Kidney (tissue), 14 donors: Measurements from ENCODE around the gene PADI4. TPM values are rescaled to one million over a fixed set of nuclear protein-coding genes. Genes with fewer than 3 reads are reported as not detected.

Experiments used
- DNase-seq, 5 donors: peaks; one replicate each; pipeline ENCODE4 v3.0.0-alpha.2; 2013 to 2020
- FAIRE-seq: peaks from 2 replicates; lab custom pipeline; 2012; peaks lifted over from hg19 to GRCh38; lab: Jason Lieb, UNC
- H3K27ac ChIP-seq, 2 donors: one replicate each; pipeline ENCODE4 v1.7.0; 2013; ENCODE audit warnings: low read depth in 2 of 2, low read length in 2 of 2, inconsistent platforms in 1 of 2
- H3K27me3 ChIP-seq: one replicate; pipeline ENCODE4 v1.7.1; 2013; ENCODE audit warnings: low read length, inconsistent platforms; ENCODE audit not compliant: control insufficient read depth, insufficient read depth
- H3K36me3 ChIP-seq, 3 donors: one replicate each; pipeline versions ENCODE4 v1.7.0 to v1.7.1; 2013; ENCODE audit warnings: low read length in 3 of 3, control low read depth in 1 of 3, inconsistent platforms in 1 of 3; ENCODE audit not compliant: insufficient read depth in 3 of 3, control insufficient read depth in 2 of 3
- H3K4me1 ChIP-seq, 3 donors: one replicate each; pipeline versions ENCODE4 v1.7.0 to v1.7.1; 2013; ENCODE audit warnings: low read length in 3 of 3, inconsistent platforms in 1 of 3, low read depth in 1 of 3; ENCODE audit not compliant: control insufficient read depth in 2 of 3, insufficient read depth in 2 of 3
- H3K4me3 ChIP-seq, 3 donors: one replicate each; pipeline versions ENCODE4 v1.7.0 to v1.8.1; 2013; ENCODE audit warnings: low read length in 3 of 3, control low read depth in 1 of 3, inconsistent platforms in 1 of 3
- H3K9ac ChIP-seq, 3 donors: one replicate each; pipeline versions ENCODE4 v1.7.0 to v1.7.1; 2013; ENCODE audit warnings: low read length in 3 of 3, control low read depth in 1 of 3, inconsistent platforms in 1 of 3
- H3K9me3 ChIP-seq, 3 donors: one replicate each; pipeline versions ENCODE4 v1.7.0 to v1.7.1; 2013; ENCODE audit warnings: low read length in 3 of 3, control low read depth in 1 of 3, inconsistent platforms in 1 of 3; ENCODE audit not compliant: control insufficient read depth in 2 of 3, insufficient read depth in 1 of 3
- intact Hi-C: fragments of 100-400 bp; cut with DNase I; formaldehyde crosslinking; loops from one replicate; pipeline ENCODE4 v1.11.1; 2022
- polyA plus RNA-seq: library from polyadenylated mRNA; stranded (reverse); fragments of 350-450 nt; fragmentation: Illumina TruSeq; extraction: RNeasy Lipid Tissue Mini Kit (QIAGEN cat#74804); gene quantifications from one replicate; pipeline ENCODE4 v1.2.3, GENCODE V29; 2014; ENCODE audit warnings: low read depth, low replicate concordance; ENCODE audit not compliant: insufficient read depth
- total RNA-seq: library from RNA; stranded (reverse); fragmentation: NEBNext Ultra II Directional; extraction: Animal tissue kit (Norgen Biotek cat#: 25700); gene quantifications from one replicate; pipeline ENCODE4 v1.2.1, GENCODE V29; 2021
- TF ChIP-seq, protein P1 (sequence below): IDR thresholded peaks from 3 replicates; pipeline ENCODE4 v1.5.1; 2012; ENCODE audit warnings: mild to moderate bottlenecking, moderate library complexity, borderline replicate concordance; ENCODE audit not compliant: insufficient read depth; ENCODE audit errors: extremely low read depth
- donor health status: control.
- donor health status: control.
- donor health status: control.
- donor health status: control.
- donor health status: control.
- donor health status: DM: yes; HTN: yes; CAD: no.
- donor health status: Normal renal cell carcinoma (clear cell type).

The PADI4 gene
- total and polyA plus RNA-seq, 2 donors from 2014 or later: 0.35 TPM; not detected in 1

DNA sequence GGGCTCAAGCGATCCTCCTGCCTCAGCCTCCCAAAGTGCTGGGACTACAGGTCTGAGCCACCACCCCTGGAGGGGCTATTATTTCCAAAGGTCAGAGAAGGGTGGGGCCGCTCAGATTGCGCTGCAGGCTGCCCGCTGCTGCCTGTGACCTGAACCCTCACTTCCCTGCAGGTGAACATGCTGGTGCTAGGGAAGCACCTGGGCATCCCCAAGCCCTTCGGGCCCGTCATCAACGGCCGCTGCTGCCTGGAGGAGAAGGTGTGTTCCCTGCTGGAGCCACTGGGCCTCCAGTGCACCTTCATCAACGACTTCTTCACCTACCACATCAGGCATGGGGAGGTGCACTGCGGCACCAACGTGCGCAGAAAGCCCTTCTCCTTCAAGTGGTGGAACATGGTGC is 55.4 kb downstream of the PADI4 start:
- no peak overlapping the region for H3K27ac ChIP-seq
- intact Hi-C loops: no loop called here
- no peaks in the 10 kb centered on the region for H3K9me3 ChIP-seq
- H3K36me3 ChIP-seq: no peaks in the 10 kb centered on the region
- TF ChIP-seq, protein P1, sequence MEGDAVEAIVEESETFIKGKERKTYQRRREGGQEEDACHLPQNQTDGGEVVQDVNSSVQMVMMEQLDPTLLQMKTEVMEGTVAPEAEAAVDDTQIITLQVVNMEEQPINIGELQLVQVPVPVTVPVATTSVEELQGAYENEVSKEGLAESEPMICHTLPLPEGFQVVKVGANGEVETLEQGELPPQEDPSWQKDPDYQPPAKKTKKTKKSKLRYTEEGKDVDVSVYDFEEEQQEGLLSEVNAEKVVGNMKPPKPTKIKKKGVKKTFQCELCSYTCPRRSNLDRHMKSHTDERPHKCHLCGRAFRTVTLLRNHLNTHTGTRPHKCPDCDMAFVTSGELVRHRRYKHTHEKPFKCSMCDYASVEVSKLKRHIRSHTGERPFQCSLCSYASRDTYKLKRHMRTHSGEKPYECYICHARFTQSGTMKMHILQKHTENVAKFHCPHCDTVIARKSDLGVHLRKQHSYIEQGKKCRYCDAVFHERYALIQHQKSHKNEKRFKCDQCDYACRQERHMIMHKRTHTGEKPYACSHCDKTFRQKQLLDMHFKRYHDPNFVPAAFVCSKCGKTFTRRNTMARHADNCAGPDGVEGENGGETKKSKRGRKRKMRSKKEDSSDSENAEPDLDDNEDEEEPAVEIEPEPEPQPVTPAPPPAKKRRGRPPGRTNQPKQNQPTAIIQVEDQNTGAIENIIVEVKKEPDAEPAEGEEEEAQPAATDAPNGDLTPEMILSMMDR: no peak
- FAIRE-seq (no peak), DNase-seq (no peak)
- no peak overlapping the region for H3K4me3 ChIP-seq
- H3K9ac ChIP-seq: no peak overlapping the region
- no peaks in the 10 kb centered on the region for H3K27me3 ChIP-seq
- no peaks in the 10 kb centered on the region for H3K4me1 ChIP-seq

DNA sequence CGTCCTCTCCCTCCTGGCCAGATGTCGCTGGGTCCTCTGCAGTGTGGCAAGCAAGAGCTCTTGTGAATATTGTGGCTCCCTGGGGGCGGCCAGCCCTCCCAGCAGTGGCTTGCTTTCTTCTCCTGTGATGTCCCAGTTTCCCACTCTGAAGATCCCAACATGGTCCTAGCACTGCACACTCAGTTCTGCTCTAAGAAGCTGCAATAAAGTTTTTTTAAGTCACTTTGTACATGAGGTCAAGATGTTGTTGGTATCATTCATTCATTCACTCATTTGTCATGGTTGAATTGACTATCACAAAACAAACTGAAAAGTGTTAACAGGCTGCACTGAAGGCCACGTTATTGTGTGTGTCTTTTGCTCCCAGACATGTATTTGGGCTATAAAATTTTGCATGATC is 55.8 kb downstream of the PADI4 start:
- Histone ChIP-seq H3K9ac (no peak overlapping the region), H3K27me3 (no peaks in the 10 kb centered on the region), H3K36me3 (no peaks in the 10 kb centered on the region), H3K4me1 (no peaks in the 10 kb centered on the region), H3K4me3 (no peak overlapping the region), H3K9me3 (no peaks in the 10 kb centered on the region), H3K27ac (no peak overlapping the region)
- TF ChIP-seq, protein P1: no peak
- DNase-seq (no peak), FAIRE-seq (no peak)
- intact Hi-C loops: no loop called here

DNA sequence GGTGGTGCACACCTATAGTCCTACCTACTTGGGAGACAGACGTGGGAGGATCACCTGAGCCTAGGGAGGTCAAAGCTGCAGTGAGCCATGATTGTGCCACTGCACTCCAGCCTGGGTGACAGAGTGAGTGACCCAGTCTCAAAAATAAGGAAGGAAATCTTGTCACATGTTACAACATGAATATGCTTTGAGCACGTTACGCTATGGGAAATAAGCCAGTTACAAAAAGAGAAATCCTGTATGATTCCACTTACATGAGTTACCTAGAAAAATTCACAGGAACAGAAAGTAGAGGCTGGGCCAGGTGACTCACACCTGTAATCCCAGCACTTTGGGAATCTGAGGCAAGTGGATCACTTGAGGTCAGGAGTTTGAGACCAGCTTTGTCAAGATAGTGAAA is 57.3 kb downstream of the PADI4 start:
- intact Hi-C loops: no loop called here
- no peak for DNase-seq
- Histone ChIP-seq H3K9ac (no peak overlapping the region), H3K27ac (no peak overlapping the region), H3K27me3 (no peaks in the 10 kb centered on the region), H3K4me1 (no peaks in the 10 kb centered on the region), H3K9me3 (no peaks in the 10 kb centered on the region), H3K36me3 (no peaks in the 10 kb centered on the region), H3K4me3 (no peak overlapping the region)
- no peak for FAIRE-seq
- TF ChIP-seq, protein P1: no peak

DNA sequence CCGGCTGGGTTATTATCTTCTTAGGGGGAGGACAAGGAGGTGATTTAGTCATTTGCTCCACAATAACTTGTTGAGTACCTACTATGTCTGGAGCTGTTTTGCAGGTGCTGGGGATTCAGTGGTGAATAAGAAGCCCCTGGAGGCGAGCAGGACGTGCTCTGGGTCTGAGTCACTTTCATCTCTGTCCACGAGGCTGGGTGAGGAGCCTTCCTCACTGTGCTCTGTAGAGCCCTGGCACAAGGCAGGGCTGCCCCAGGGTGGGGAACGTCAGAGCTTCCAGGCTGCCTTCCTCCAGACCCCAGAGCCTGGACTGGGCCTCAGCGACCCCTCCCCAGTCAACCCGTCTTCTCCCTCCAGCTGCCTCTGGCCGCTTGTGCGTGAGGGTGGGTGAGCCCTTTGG is 61.5 kb downstream of the PADI4 start:
- Histone ChIP-seq H3K27ac (no peak overlapping the region), H3K9ac (no peak overlapping the region), H3K36me3 (no peaks in the 10 kb centered on the region), H3K4me1 (no peaks in the 10 kb centered on the region), H3K27me3 (no peaks in the 10 kb centered on the region), H3K9me3 (no peaks in the 10 kb centered on the region), H3K4me3 (no peak overlapping the region)
- intact Hi-C loops: no loop called here
- no peak for FAIRE-seq
- TF ChIP-seq, protein P1: no peak
- no peak for DNase-seq
